Ureter (tissue), 1 donor: Measurements from ENCODE around the gene SH2D5. TPM values are rescaled to one million over a fixed set of nuclear protein-coding genes. Genes with fewer than 3 reads are reported as not detected.

Source experiments
- DNase-seq: peaks from one replicate; pipeline ENCODE4 v3.0.0-alpha.2; 2020; ENCODE audit warnings: low spot score
- total RNA-seq: library from RNA; stranded (reverse); gene quantifications from one replicate; pipeline ENCODE4 v1.2.4, GENCODE V29; 2023
- donor health status: DM: yes; HTN: yes; CAD: no.

The SH2D5 gene
- 0.49 TPM for total RNA-seq

- DNase-seq = peak; percentile 87
Observed at GRCh38 chr1:20732588-20733359, at the start of gene SH2D5. TSS of gene SH2D5 (minus strand) at chr1:20732703. CDS start at chr1:20728044, 4,659 bp downstream.

GRCh38 chr1:20775700-20776099, 43.2 kb upstream of the SH2D5 start:
- no peak for DNase-seq

GRCh38 chr1:20771780-20772179, 39.3 kb upstream of the SH2D5 start:
- DNase-seq = no peak

GRCh38 chr1:20770314-20771087, 38.0 kb upstream of the SH2D5 start:
- no peak for DNase-seq

GRCh38 chr1:20767271-20767670, 34.8 kb upstream of the SH2D5 start:
- no peak for DNase-seq

- no peak for DNase-seq
Observed at GRCh38 chr1:20763417-20763816, 30.9 kb upstream of the SH2D5 start.

GRCh38 chr1:20760322-20760721, 27.8 kb upstream of the SH2D5 start:
- no peak for DNase-seq

GRCh38 chr1:20753589-20753988, 21.1 kb upstream of the SH2D5 start:
- DNase-seq = no peak

GRCh38 chr1:20751462-20751990, 19.0 kb upstream of the SH2D5 start:
- DNase-seq = no peak

- DNase-seq = no peak
Observed at GRCh38 chr1:20742671-20743070, 10.2 kb upstream of the SH2D5 start.

GRCh38 chr1:20740781-20741180, 8.3 kb upstream of the SH2D5 start:
- no peak for DNase-seq

- DNase-seq = no peak
Observed at GRCh38 chr1:20739225-20739624, 6.7 kb upstream of the SH2D5 start.

GRCh38 chr1:20735581-20736111, 3.1 kb upstream of the SH2D5 start:
- DNase-seq = no peak

GRCh38 chr1:20733360-20733975, 965 bp upstream of the SH2D5 start:
- peak; percentile 40 for DNase-seq

- DNase-seq = peak; percentile 44
Observed at GRCh38 chr1:20732071-20732587, 374 bp downstream of the SH2D5 start.

- peak; percentile 42 for DNase-seq
Observed at GRCh38 chr1:20731057-20731991, 1.2 kb downstream of the SH2D5 start.

- no peak for DNase-seq
Observed at GRCh38 chr1:20730690-20731056, 1.8 kb downstream of the SH2D5 start.

GRCh38 chr1:20729990-20730689, 2.4 kb downstream of the SH2D5 start:
- DNase-seq = peak; percentile 38

GRCh38 chr1:20729155-20729931, 3.2 kb downstream of the SH2D5 start:
- DNase-seq = peak; percentile 39
